HL-60/S4 treated with phorbol 12-myristate 13-acetate at 8.2 ng/mL for 4 days and 3 days (cell line): ENCODE results near the gene STK39.
"Not testable (repeated sequence)": the region's sequence is repeated elsewhere in the genome, so short reads cannot be mapped to it uniquely, and the experiment has no call there.

Experiments
- in situ Hi-C: fragments of 300-500 bp; cut with MboI; formaldehyde crosslinking; loops from 2 replicates; pipeline ENCODE4 v1.15.0; 2022; ENCODE audit warnings: low sequenced_read_pairs

The STK39 gene

GRCh38 chr2:168247341-168248261 is at the start of gene STK39:
Gene STK39, minus strand, starts transcription at chr2:168247595. Its CDS starts 160 bp downstream, at chr2:168247435.
- in situ Hi-C loops = no loop called here

DNA sequence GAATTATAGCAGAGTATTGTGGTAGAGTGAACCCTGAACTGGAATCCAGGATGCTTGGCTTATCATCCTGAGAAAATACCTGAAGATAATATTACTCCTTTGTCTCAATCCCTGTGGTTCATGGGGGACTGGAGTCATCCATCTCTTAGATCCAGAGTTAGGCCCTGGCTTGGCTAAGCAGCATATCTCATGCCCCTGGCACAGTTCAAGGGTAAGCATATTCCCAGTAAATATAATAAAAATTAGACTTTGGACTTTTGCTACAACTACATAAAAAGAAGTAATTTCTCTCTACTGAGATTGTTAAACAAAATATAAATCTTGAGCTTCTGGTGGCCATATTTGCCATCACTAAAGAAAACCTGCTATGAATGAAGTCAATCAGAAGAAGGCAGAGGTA is 47.7 kb upstream of the STK39 start:
- in situ Hi-C loops = no loop called here

GRCh38 chr2:168294409-168294808 is 47.0 kb upstream of the STK39 start:
- in situ Hi-C loops = no loop called here

DNA sequence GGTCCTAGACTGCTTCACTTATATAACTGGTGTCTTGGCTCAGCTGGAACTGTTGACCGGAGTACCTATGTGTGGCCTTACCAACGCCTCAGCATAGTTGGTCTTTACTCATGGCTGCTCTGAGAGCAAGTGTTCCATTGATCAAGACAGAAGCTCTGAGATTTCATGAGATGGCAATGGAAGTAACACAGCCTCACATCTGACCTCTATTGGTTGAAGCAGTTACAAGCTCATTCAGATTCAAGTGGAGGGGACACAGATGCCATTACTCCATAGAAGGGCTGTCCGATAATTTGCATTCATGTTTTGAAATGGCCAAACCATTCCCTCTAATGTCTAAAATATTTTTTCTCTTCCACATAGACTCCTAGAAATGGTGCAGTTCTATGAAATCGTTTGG is 46.4 kb upstream of the STK39 start:
- in situ Hi-C loops = no loop called here

DNA sequence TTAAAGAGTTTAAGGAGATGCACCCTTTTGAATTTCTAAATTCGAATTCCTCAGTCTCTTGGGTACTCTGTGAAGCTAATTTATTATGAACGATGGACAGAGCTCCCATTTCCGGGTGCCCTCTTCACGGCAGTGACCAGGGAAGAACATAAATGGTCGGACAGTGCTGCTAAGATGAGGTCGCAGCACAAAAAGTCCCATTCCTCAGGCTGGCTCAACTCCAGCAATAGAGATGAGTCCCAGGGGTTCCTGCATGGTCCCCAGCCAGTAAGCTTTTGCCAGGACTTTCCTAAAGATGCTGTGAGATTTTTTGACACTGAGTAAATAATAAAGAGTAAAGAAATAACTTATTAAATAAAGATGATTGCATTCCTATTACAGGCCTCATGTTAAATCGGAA is 43.0 kb upstream of the STK39 start:
- in situ Hi-C loops = no loop called here

- in situ Hi-C loops = no loop called here
These were observed 42.5 kb upstream of the STK39 start for GRCh38 chr2:168289880-168290279.

- in situ Hi-C loops = no loop called here
These were observed 39.1 kb upstream of the STK39 start for GRCh38 chr2:168286535-168286934.

- in situ Hi-C loops = no loop called here
These were observed 31.1 kb upstream of the STK39 start for GRCh38 chr2:168278424-168278888.

- in situ Hi-C loops = no loop called here
These were observed 29.9 kb upstream of the STK39 start for GRCh38 chr2:168277276-168277675.

DNA sequence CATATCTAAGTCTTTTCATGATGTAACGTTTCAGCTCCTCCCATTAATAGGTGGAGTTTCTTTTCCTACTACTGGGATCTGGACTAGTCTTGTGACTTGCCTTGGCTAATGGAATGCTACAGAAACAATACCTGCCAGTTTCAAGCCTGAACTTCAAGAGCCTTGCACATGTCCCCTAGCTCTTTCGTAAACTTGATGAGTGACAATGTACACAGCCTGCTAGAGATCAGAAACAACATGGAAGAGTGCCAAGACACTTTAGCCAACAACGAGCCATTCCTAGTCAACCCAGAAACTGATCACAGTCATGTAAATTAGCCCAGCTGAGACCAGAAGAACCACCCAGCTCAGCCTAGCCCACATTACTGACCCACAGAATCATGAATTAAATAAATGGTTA is 24.8 kb upstream of the STK39 start:
- in situ Hi-C loops = no loop called here

- in situ Hi-C loops = not testable (repeated sequence)
These were observed 15.5 kb upstream of the STK39 start for GRCh38 chr2:168262926-168263325.

DNA sequence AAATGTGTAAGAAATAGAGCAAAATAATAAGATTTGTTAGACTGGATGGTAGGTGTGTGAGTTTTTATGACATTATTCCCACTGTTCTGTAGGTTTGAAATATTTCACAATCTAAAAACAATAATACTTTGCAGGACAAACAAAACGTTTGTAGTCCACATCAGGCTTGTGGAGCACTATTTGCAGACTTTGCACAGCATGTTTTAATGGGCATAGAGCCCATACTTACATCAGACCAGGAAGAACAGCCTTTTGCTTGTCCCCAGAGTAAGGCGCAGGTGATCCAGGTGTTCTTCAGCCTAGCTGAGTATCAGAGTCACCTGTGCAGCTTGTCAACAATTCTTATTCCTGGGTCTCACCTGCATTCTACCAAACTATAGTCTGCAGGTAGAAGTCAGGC is 9.1 kb upstream of the STK39 start:
- in situ Hi-C loops = no loop called here

DNA sequence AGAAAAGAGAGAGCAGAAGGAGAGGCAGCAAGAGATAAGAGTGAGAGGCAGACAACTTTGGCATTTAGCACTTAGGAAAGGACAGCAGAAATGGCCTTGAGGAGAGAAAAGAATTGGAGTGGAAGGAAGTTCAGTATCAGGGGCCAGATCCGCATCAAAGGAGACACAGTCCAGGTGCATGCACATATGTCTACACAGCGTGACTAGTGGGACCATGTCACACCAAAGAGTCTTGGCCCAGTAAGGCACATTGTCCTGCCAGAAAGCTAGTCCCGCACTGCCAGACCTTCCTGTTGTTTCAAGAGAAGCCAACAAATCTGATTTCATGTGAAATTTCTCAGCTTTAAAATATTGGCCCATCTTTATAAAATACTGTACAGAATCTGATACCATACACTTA is 8.5 kb upstream of the STK39 start:
- in situ Hi-C loops = no loop called here

GRCh38 chr2:168255103-168255502 is 7.7 kb upstream of the STK39 start:
- in situ Hi-C loops = no loop called here

DNA sequence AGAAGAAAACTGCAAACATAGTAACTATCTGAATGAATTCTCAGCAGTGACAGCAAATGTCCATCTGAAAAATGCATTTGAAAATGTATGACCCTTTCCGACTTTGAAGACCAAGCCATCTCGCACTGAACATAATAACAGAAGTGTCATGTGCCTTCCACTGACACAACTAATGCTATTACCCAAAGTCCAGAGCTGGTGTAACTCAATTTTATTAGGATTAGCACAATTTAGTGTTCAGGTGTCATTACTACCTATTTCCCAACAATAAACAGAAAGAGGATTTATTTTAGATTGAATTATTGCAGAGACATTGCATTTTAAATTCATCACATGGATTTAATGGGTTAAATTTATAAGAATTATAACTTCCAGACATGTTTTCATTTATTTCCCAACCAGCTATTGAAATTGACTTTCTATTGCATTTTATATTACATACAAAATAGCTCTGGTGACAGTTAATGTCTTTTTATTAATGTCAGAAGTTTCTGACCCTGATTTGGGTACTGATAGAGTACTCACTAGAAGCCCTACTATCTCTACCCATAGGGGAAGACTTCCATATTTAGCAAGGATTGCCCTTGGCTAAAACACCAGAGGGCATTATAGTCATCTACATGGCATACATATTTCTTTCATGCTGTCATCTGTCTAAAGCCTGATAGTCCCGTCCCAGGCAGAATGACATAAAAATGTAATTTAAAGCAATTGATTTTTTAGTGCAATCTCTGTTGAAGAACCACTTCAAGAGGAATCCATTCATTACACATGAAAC is 7.0 kb upstream of the STK39 start:
- in situ Hi-C loops = no loop called here

DNA sequence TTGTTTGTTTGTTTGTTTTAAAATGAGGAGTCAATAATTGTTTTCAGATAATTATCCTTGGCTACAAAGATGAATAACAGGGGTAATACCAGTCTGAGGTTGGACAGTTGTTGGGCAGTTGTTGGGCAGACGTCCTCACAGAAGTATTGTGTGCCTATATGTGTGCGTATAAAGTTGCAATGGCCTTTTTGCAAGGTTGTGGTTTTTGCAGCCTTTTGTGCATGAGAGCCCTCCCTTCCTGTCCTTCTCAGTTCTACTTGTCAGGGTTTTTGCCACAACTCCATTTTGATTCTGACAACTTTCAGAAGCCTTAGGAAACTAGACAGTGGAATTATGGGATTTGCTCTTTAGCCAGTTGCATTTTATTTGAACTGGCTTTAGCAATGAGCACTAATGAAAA is 6.0 kb upstream of the STK39 start:
- in situ Hi-C loops = no loop called here

GRCh38 chr2:168252976-168253375 is 5.6 kb upstream of the STK39 start:
- in situ Hi-C loops = no loop called here

- in situ Hi-C loops = no loop called here
These were observed 683 bp downstream of the STK39 start for GRCh38 chr2:168246483-168247340.

GRCh38 chr2:168246072-168246482 is 1.3 kb downstream of the STK39 start:
- in situ Hi-C loops = no loop called here

DNA sequence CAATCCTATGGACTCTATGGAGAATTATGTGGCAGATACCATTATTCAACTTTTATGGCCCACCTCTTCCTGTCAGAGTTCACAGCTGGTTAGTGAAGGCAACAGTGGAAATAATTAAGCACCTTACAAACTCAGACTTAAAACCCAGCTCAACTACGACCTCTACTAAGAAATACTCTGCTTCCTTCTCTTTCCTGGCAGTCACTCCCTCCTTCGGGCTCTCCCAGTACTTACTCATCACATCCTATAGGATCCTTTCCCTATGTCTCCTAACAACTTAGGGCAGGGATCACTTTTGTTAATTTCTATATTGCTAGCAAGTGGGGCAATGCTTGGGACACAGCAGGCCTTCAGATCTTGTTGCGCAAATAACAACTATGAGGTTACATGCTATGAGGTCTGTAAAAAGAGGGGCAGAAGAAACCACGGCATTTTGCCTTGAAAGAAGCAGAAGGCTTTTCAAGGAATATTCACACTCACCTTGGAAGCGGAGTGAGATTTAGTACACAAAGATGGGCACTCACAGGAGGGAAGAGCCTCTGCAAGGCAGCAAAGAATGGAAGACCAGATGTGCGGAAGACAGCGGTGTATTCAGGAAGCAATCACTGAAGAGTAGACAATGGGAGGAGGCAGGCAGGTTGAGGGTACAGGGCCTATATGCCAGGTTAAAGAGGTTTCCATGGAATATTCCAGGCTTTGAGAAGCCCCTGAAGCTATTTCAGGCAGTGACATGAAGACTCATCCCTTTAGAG is 2.1 kb downstream of the STK39 start:
- in situ Hi-C loops = no loop called here
